ENCODE measurements around the gene FGF12. TPM values are rescaled to one million over a fixed set of nuclear protein-coding genes. Genes with fewer than 3 reads are reported as not detected.

FGF12 gene
- total and polyA plus RNA-seq, 2 experiments from 2014 or later, result 6.0 to 14.3 TPM

GRCh38 chr3:192636517-192637444, 90.6 kb downstream of the FGF12 start:
- Histone ChIP-seq H4K20me1 (replicated peaks; ENCODE audit: insufficient read depth) (no peaks in the 10 kb centered on the region; the same call in 1 of the 2 replicates), H3K79me2 (replicated peaks; ENCODE audit: insufficient read depth) (no peaks in the 10 kb centered on the region), H3K4me3 (no peak overlapping the region), H3K9me2 (ENCODE audit: insufficient read depth) (no peaks in the 10 kb centered on the region), H3K4me2 (no peak overlapping the region), H2AFZ (no peak overlapping the region), H3K36me3 (ENCODE audit: insufficient read depth) (no peaks in the 10 kb centered on the region), H3K4me1 (ENCODE audit: insufficient read depth) (peaks cover 5% of the 10 kb centered on the region; the same call in 1 of the 2 replicates), H3F3A (replicated peaks; ENCODE audit: low read depth) (no peaks in the 10 kb centered on the region), H3K27me3 (ENCODE audit: insufficient read depth) (no peaks in the 10 kb centered on the region), H3K27ac (ENCODE audit: low read depth) (no peak overlapping the region)
- no peaks in the 10 kb centered on the region for H3K36me3 Mint-ChIP-seq (ENCODE audit: low read depth)
- H3K27me3 Mint-ChIP-seq (ENCODE audit: insufficient read depth, low read depth, poor library complexity), result no peaks in the 10 kb centered on the region
- no peak overlapping the region for H3K27ac Mint-ChIP-seq
- no peaks in the 10 kb centered on the region for H3K9me3 Mint-ChIP-seq
- TF ChIP-seq EZH2phosphoT487 (IDR thresholded peaks at IDR 0.05; ENCODE audit: unreplicated experiment) (no peak), POLR2AphosphoS5 (IDR thresholded peaks at IDR 0.05; ENCODE audit: low read depth) (no peak), EZH2 (IDR thresholded peaks at IDR 0.05; ENCODE audit: low read depth, unreplicated experiment) (no peak), ZNF114 (CRISPR knock-in tag; IDR thresholded peaks at IDR 0.05) (no peak), ZNF331 (CRISPR knock-in tag; IDR thresholded peaks at IDR 0.05; ENCODE audit: low read depth) (no peak), STAT1 (IDR thresholded peaks at IDR 0.05; ENCODE audit: unreplicated experiment) (no peak), JUNB (IDR thresholded peaks at IDR 0.05; ENCODE audit: unreplicated experiment) (no peak), ZNF462 (CRISPR knock-in tag; IDR thresholded peaks at IDR 0.05) (no peak), REST (IDR thresholded peaks at IDR 0.05; ENCODE audit: unreplicated experiment) (no peak), CREB1 (CRISPR knock-in tag; IDR thresholded peaks at IDR 0.05; ENCODE audit: low read depth) (no peak), NANOG (IDR thresholded peaks at IDR 0.05; ENCODE audit: borderline replicate concordance) (no peak)
- TF ChIP-seq, protein P1, sequence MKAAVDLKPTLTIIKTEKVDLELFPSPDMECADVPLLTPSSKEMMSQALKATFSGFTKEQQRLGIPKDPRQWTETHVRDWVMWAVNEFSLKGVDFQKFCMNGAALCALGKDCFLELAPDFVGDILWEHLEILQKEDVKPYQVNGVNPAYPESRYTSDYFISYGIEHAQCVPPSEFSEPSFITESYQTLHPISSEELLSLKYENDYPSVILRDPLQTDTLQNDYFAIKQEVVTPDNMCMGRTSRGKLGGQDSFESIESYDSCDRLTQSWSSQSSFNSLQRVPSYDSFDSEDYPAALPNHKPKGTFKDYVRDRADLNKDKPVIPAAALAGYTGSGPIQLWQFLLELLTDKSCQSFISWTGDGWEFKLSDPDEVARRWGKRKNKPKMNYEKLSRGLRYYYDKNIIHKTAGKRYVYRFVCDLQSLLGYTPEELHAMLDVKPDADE (IDR thresholded peaks at IDR 0.05), result no peak
- TF ChIP-seq, protein P2, sequence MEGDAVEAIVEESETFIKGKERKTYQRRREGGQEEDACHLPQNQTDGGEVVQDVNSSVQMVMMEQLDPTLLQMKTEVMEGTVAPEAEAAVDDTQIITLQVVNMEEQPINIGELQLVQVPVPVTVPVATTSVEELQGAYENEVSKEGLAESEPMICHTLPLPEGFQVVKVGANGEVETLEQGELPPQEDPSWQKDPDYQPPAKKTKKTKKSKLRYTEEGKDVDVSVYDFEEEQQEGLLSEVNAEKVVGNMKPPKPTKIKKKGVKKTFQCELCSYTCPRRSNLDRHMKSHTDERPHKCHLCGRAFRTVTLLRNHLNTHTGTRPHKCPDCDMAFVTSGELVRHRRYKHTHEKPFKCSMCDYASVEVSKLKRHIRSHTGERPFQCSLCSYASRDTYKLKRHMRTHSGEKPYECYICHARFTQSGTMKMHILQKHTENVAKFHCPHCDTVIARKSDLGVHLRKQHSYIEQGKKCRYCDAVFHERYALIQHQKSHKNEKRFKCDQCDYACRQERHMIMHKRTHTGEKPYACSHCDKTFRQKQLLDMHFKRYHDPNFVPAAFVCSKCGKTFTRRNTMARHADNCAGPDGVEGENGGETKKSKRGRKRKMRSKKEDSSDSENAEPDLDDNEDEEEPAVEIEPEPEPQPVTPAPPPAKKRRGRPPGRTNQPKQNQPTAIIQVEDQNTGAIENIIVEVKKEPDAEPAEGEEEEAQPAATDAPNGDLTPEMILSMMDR (conservative IDR thresholded peaks at IDR 0.05; ENCODE audit: low read depth in 2 of 2), result no peak
- DNase-seq (ENCODE audit: low spot score) (no peak), ATAC-seq (no peak)
- peaks cover 3% of the 10 kb centered on the region; the same call in 1 of the 3 replicates for H3K4me1 Mint-ChIP-seq
- no peak overlapping the region for H3K4me3 Mint-ChIP-seq
